ENCODE results near the gene ZNRF1.
A peak's percentile ranks its signal among the peaks of the same experiment; 100 is the strongest.
"Not testable (repeated sequence)": the region's sequence is repeated elsewhere in the genome, so short reads cannot be mapped to it uniquely, and the experiment has no call there.

Gene ZNRF1

GRCh38 chr16:75081179-75081859 is 82.5 kb downstream of the ZNRF1 start:
- no peak for DNase-seq

- DNase-seq = no peak
These were observed 85.0 kb downstream of the ZNRF1 start for GRCh38 chr16:75083813-75084212.

GRCh38 chr16:75085556-75085955 is 86.7 kb downstream of the ZNRF1 start:
- no peak for DNase-seq

- DNase-seq = no peak
These were observed 87.5 kb downstream of the ZNRF1 start for GRCh38 chr16:75086281-75086680.

- no peak for DNase-seq
These were observed 88.0 kb downstream of the ZNRF1 start for GRCh38 chr16:75086688-75087374.

- DNase-seq = peak; percentile 48
These were observed 88.7 kb downstream of the ZNRF1 start for GRCh38 chr16:75087375-75087979.

- DNase-seq = no peak
These were observed 89.4 kb downstream of the ZNRF1 start for GRCh38 chr16:75088216-75088615.

GRCh38 chr16:75088934-75089333 is 90.1 kb downstream of the ZNRF1 start:
- DNase-seq = no peak

- no peak for DNase-seq
These were observed 90.8 kb downstream of the ZNRF1 start for GRCh38 chr16:75089486-75090202.

GRCh38 chr16:75090899-75091298 is 92.1 kb downstream of the ZNRF1 start:
- not testable (repeated sequence) for DNase-seq

GRCh38 chr16:75091619-75092018 is 92.8 kb downstream of the ZNRF1 start:
- DNase-seq = not testable (repeated sequence)

- DNase-seq = no peak
These were observed 94.0 kb downstream of the ZNRF1 start for GRCh38 chr16:75092777-75093176.

- no peak for DNase-seq
These were observed 95.0 kb downstream of the ZNRF1 start for GRCh38 chr16:75093598-75094540.

- DNase-seq = no peak
These were observed 96.4 kb downstream of the ZNRF1 start for GRCh38 chr16:75095204-75095621.

- DNase-seq = no peak
These were observed 97.8 kb downstream of the ZNRF1 start for GRCh38 chr16:75096656-75097055.

GRCh38 chr16:75097191-75097761 is 98.5 kb downstream of the ZNRF1 start:
- no peak for DNase-seq

GRCh38 chr16:75097941-75098901 is 99.4 kb downstream of the ZNRF1 start:
- peak; percentile 7 for DNase-seq

- no peak for DNase-seq
These were observed 100.3 kb downstream of the ZNRF1 start for GRCh38 chr16:75099075-75099667.

- DNase-seq = no peak
These were observed 101.1 kb downstream of the ZNRF1 start for GRCh38 chr16:75099738-75100602.

Data from NCI-H187 treated with DMSO at 0.1 percent for 48 hours (cell line).